ENCODE measurements around the gene LRP1-AS. TPM values are rescaled to one million over a fixed set of nuclear protein-coding genes. Genes with fewer than 3 reads are reported as not detected.

LRP1-AS gene
- total RNA-seq, 1 experiment from 2014 or later = not detected

- TF ChIP-seq REST (IDR thresholded peaks at IDR 0.05; ENCODE audit: low read depth) = no peak
- no peak for TF ChIP-seq YY1 (IDR thresholded peaks at IDR 0.05; ENCODE audit: extremely low read depth, insufficient replicate concordance, low read depth, low read length)
- no peak for TF ChIP-seq JUND (IDR thresholded peaks at IDR 0.05)
- TF ChIP-seq ELF1 (IDR thresholded peaks at IDR 0.05; ENCODE audit: borderline replicate concordance, low read depth) = no peak
Observed at GRCh38 chr12:57096748-57097553, 50.5 kb downstream of the LRP1-AS start (continued).

GRCh38 chr12:57096099-57096572, 51.3 kb downstream of the LRP1-AS start:
- ChIA-PET RAD21 (ENCODE audit: low non-redundant PET in 1 of 2, low total read pairs in 2 of 2, uncharacterized antibody in 2 of 2, unreplicated experiment in 2 of 2) (no interaction called here), CTCF (interaction anchor here (3.8 kb wide), 1 partner anchor 15 kb away, joined by 32 read pairs; the partner anchor contains the start of gene STAT6), POLR2A (interaction anchor here (3.5 to 7.8 kb wide), 2 partner anchors 15 to 17 kb away, joined by 17 to 32 read pairs; partner anchors contain the start of genes NEMP1 and STAT6)
- Histone ChIP-seq H3K4me1 (ENCODE audit: control insufficient read depth in 1 of 2, insufficient read depth in 2 of 2, low read length in 2 of 2) (peaks cover 37 to 62% of the 10 kb centered on the region in 2 experiments), H4K20me1 (ENCODE audit: insufficient read depth) (no peaks in the 10 kb centered on the region), H3K4me2 (ENCODE audit: low read length) (peak overlapping the region; percentile 30), H3K9ac (ENCODE audit: low read length) (no peak overlapping the region; the same call in 1 of the 2 replicates), H3K9me2 (ENCODE audit: insufficient read depth) (no peaks in the 10 kb centered on the region), H3K27me3 (ENCODE audit: insufficient read depth, low read length) (no peaks in the 10 kb centered on the region), H3K36me3 (ENCODE audit: control insufficient read depth in 1 of 2, insufficient read depth in 2 of 2, low read length in 2 of 2) (peaks cover 21 to 30% of the 10 kb centered on the region in 2 experiments; a peak in 3 of 4 replicates), H2AFZ (ENCODE audit: low read depth, low read length, poor library complexity, severe bottlenecking) (no peak overlapping the region), H3K4me3 (replicated peaks in 1 of 2; ENCODE audit: low read depth in 1 of 2, low read length in 2 of 2) (no peak overlapping the region), H3K79me2 (ENCODE audit: insufficient read depth, low read length) (peaks cover 18% of the 10 kb centered on the region), H3K27ac (ENCODE audit: low read depth, low read length) (peak overlapping the region; percentile 83), H3K9me3 (ENCODE audit: control insufficient read depth in 1 of 2, insufficient read depth in 1 of 2, low read depth in 1 of 2, low read length in 2 of 2) (no peaks in the 10 kb centered on the region)
- intact Hi-C loops (cut with micrococcal nuclease) = no loop called here
- DNase-seq (ENCODE audit: low read depth, low spot score) = no peak
- TF ChIP-seq REST (IDR thresholded peaks at IDR 0.05; ENCODE audit: low read depth) (no peak), CEBPB (IDR thresholded peaks at IDR 0.05; ENCODE audit: low read depth) (no peak), ATF3 (IDR thresholded peaks at IDR 0.05) (no peak), EZH2 (IDR thresholded peaks at IDR 0.05) (no peak), POLR2AphosphoS5 (IDR thresholded peaks at IDR 0.05; ENCODE audit: low read depth, low read length) (peak; percentile 42), CTCF (IDR thresholded peaks at IDR 0.05 in 2 of 3, conservative IDR thresholded peaks at IDR 0.05 in 1 of 3; ENCODE audit: borderline replicate concordance in 1 of 3, insufficient read depth in 1 of 3, low read depth in 2 of 3, low read length in 2 of 3) (no peak)
- peak; percentile 45 for ATAC-seq
- BruUV-seq (replicated peaks) = no TSS peak

All from HCT116 (cell line).